ENCODE measurements around the gene GNGT2. TPM values are rescaled to one million over a fixed set of nuclear protein-coding genes. Genes with fewer than 3 reads are reported as not detected.

The GNGT2 gene
- total and polyA plus RNA-seq, 2 experiments from 2014 or later = 0.42 to 1.5 TPM

DNA sequence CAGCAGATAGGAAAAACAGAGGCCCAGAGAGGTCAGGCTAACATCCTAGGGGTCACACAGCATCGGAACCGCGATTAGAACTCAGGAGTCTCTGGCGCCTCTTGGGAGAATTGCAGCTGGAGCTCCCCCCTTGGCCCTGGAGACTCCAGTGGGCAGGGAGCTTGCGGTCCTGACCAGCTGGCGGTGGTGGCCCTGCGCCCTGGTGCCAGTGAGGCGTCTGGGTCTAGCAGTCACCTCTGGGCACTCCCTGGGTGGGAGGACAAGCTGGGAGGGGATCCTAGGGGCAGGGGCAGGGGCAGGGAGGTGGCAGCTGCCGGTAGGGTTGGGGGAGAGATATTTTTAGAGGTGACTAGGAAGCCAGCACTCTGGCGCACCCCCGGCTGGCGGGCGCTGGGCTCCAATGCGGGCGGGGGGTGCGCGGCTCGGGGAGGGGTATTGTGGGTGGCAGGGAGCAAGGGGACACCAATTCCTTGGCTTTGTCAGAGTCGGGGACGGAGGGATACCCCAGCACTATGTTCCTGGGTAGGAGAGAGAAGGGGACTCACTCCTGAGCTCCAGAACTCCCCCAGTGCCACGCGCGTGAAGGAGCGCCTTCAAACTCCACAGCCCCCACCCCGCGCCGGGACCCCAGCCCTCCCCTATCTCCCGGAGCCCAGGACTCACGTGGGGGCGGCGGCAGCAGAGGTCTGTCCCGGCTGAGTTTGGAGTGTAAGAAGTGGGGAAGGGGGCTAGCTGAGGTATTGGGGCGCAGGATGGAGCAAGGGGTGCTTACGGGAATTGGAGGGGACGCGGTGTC is 19.6 kb upstream of the GNGT2 start:
- H3K27me3 Mint-ChIP-seq (ENCODE audit: insufficient read depth, low read depth, poor library complexity) = peaks cover 63% of the 10 kb centered on the region
- peak overlapping the region; percentile 91 for H3K4me3 ChIP-seq
- H3K9me2 ChIP-seq (ENCODE audit: insufficient read depth) = no peaks in the 10 kb centered on the region
- H2AFZ ChIP-seq = peak overlapping the region; percentile 98
- H3K27ac Mint-ChIP-seq = no peak overlapping the region
- ATAC-seq (peak; percentile 18), DNase-seq (ENCODE audit: low spot score) (peak; percentile 40)
- no peaks in the 10 kb centered on the region for H3K79me2 ChIP-seq (replicated peaks; ENCODE audit: insufficient read depth)
- H3K4me3 Mint-ChIP-seq = peak overlapping the region; percentile 70
- H3F3A ChIP-seq (replicated peaks; ENCODE audit: low read depth) = peaks cover 4% of the 10 kb centered on the region; the same call in 1 of the 2 replicates
- peaks cover 16% of the 10 kb centered on the region; the same call in 1 of the 2 replicates for H3K4me1 ChIP-seq (ENCODE audit: insufficient read depth)
- peaks cover 67% of the 10 kb centered on the region for H3K27me3 ChIP-seq (ENCODE audit: insufficient read depth)
- H3K36me3 ChIP-seq (ENCODE audit: insufficient read depth) = no peaks in the 10 kb centered on the region
- peak overlapping the region; percentile 96 for H3K4me2 ChIP-seq
- H3K4me1 Mint-ChIP-seq = peaks cover 20% of the 10 kb centered on the region
- no peaks in the 10 kb centered on the region for H3K9me3 Mint-ChIP-seq
- TF ChIP-seq JUNB (IDR thresholded peaks at IDR 0.05; ENCODE audit: unreplicated experiment) (no peak), POLR2AphosphoS5 (IDR thresholded peaks at IDR 0.05; ENCODE audit: low read depth) (no peak), NANOG (IDR thresholded peaks at IDR 0.05; ENCODE audit: borderline replicate concordance) (no peak), ZNF114 (CRISPR knock-in tag; IDR thresholded peaks at IDR 0.05) (no peak), CREB1 (CRISPR knock-in tag; IDR thresholded peaks at IDR 0.05; ENCODE audit: low read depth) (no peak), ZNF331 (CRISPR knock-in tag; IDR thresholded peaks at IDR 0.05; ENCODE audit: low read depth) (no peak), EZH2phosphoT487 (IDR thresholded peaks at IDR 0.05; ENCODE audit: unreplicated experiment) (no peak), EZH2 (IDR thresholded peaks at IDR 0.05; ENCODE audit: low read depth, unreplicated experiment) (no peak), STAT1 (IDR thresholded peaks at IDR 0.05; ENCODE audit: unreplicated experiment) (no peak)
- TF ChIP-seq, protein P1, sequence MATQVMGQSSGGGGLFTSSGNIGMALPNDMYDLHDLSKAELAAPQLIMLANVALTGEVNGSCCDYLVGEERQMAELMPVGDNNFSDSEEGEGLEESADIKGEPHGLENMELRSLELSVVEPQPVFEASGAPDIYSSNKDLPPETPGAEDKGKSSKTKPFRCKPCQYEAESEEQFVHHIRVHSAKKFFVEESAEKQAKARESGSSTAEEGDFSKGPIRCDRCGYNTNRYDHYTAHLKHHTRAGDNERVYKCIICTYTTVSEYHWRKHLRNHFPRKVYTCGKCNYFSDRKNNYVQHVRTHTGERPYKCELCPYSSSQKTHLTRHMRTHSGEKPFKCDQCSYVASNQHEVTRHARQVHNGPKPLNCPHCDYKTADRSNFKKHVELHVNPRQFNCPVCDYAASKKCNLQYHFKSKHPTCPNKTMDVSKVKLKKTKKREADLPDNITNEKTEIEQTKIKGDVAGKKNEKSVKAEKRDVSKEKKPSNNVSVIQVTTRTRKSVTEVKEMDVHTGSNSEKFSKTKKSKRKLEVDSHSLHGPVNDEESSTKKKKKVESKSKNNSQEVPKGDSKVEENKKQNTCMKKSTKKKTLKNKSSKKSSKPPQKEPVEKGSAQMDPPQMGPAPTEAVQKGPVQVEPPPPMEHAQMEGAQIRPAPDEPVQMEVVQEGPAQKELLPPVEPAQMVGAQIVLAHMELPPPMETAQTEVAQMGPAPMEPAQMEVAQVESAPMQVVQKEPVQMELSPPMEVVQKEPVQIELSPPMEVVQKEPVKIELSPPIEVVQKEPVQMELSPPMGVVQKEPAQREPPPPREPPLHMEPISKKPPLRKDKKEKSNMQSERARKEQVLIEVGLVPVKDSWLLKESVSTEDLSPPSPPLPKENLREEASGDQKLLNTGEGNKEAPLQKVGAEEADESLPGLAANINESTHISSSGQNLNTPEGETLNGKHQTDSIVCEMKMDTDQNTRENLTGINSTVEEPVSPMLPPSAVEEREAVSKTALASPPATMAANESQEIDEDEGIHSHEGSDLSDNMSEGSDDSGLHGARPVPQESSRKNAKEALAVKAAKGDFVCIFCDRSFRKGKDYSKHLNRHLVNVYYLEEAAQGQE (IDR thresholded peaks at IDR 0.05; ENCODE audit: unreplicated experiment) = no peak
- TF ChIP-seq, protein P2, sequence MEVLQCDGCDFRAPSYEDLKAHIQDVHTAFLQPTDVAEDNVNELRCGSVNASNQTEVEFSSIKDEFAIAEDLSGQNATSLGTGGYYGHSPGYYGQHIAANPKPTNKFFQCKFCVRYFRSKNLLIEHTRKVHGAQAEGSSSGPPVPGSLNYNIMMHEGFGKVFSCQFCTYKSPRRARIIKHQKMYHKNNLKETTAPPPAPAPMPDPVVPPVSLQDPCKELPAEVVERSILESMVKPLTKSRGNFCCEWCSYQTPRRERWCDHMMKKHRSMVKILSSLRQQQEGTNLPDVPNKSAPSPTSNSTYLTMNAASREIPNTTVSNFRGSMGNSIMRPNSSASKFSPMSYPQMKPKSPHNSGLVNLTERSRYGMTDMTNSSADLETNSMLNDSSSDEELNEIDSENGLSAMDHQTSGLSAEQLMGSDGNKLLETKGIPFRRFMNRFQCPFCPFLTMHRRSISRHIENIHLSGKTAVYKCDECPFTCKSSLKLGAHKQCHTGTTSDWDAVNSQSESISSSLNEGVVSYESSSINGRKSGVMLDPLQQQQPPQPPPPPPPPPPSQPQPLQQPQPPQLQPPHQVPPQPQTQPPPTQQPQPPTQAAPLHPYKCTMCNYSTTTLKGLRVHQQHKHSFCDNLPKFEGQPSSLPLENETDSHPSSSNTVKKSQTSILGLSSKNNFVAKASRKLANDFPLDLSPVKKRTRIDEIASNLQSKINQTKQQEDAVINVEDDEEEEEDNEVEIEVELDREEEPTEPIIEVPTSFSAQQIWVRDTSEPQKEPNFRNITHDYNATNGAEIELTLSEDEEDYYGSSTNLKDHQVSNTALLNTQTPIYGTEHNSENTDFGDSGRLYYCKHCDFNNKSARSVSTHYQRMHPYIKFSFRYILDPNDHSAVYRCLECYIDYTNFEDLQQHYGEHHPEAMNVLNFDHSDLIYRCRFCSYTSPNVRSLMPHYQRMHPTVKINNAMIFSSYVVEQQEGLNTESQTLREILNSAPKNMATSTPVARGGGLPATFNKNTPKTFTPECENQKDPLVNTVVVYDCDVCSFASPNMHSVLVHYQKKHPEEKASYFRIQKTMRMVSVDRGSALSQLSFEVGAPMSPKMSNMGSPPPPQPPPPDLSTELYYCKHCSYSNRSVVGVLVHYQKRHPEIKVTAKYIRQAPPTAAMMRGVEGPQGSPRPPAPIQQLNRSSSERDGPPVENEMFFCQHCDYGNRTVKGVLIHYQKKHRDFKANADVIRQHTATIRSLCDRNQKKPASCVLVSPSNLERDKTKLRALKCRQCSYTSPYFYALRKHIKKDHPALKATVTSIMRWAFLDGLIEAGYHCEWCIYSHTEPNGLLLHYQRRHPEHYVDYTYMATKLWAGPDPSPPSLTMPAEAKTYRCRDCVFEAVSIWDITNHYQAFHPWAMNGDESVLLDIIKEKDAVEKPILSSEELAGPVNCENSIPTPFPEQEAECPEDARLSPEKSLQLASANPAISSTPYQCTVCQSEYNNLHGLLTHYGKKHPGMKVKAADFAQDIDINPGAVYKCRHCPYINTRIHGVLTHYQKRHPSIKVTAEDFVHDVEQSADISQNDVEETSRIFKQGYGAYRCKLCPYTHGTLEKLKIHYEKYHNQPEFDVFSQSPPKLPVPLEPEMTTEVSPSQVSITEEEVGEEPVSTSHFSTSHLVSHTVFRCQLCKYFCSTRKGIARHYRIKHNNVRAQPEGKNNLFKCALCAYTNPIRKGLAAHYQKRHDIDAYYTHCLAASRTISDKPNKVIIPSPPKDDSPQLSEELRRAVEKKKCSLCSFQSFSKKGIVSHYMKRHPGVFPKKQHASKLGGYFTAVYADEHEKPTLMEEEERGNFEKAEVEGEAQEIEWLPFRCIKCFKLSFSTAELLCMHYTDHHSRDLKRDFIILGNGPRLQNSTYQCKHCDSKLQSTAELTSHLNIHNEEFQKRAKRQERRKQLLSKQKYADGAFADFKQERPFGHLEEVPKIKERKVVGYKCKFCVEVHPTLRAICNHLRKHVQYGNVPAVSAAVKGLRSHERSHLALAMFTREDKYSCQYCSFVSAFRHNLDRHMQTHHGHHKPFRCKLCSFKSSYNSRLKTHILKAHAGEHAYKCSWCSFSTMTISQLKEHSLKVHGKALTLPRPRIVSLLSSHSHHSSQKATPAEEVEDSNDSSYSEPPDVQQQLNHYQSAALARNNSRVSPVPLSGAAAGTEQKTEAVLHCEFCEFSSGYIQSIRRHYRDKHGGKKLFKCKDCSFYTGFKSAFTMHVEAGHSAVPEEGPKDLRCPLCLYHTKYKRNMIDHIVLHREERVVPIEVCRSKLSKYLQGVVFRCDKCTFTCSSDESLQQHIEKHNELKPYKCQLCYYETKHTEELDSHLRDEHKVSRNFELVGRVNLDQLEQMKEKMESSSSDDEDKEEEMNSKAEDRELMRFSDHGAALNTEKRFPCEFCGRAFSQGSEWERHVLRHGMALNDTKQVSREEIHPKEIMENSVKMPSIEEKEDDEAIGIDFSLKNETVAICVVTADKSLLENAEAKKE (CRISPR knock-in tag; IDR thresholded peaks at IDR 0.05) = no peak
- TF ChIP-seq, protein P3, sequence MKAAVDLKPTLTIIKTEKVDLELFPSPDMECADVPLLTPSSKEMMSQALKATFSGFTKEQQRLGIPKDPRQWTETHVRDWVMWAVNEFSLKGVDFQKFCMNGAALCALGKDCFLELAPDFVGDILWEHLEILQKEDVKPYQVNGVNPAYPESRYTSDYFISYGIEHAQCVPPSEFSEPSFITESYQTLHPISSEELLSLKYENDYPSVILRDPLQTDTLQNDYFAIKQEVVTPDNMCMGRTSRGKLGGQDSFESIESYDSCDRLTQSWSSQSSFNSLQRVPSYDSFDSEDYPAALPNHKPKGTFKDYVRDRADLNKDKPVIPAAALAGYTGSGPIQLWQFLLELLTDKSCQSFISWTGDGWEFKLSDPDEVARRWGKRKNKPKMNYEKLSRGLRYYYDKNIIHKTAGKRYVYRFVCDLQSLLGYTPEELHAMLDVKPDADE (IDR thresholded peaks at IDR 0.05) = no peak
- TF ChIP-seq, protein P4, sequence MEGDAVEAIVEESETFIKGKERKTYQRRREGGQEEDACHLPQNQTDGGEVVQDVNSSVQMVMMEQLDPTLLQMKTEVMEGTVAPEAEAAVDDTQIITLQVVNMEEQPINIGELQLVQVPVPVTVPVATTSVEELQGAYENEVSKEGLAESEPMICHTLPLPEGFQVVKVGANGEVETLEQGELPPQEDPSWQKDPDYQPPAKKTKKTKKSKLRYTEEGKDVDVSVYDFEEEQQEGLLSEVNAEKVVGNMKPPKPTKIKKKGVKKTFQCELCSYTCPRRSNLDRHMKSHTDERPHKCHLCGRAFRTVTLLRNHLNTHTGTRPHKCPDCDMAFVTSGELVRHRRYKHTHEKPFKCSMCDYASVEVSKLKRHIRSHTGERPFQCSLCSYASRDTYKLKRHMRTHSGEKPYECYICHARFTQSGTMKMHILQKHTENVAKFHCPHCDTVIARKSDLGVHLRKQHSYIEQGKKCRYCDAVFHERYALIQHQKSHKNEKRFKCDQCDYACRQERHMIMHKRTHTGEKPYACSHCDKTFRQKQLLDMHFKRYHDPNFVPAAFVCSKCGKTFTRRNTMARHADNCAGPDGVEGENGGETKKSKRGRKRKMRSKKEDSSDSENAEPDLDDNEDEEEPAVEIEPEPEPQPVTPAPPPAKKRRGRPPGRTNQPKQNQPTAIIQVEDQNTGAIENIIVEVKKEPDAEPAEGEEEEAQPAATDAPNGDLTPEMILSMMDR (conservative IDR thresholded peaks at IDR 0.05; ENCODE audit: low read depth in 2 of 2) = no peak
- no peaks in the 10 kb centered on the region; the same call in 2 of the 3 replicates for H3K36me3 Mint-ChIP-seq (ENCODE audit: low read depth)
- H3K27ac ChIP-seq (ENCODE audit: low read depth) = no peak overlapping the region
- H4K20me1 ChIP-seq (replicated peaks; ENCODE audit: insufficient read depth) = no peaks in the 10 kb centered on the region

All from GM23338 (cell line).